HG03064 (cell line): ENCODE results near the gene SRRM4.
"Not testable (repeated sequence)": the region's sequence is repeated elsewhere in the genome, so short reads cannot be mapped to it uniquely, and the experiment has no call there.

Experiments used
- ATAC-seq: cut with Tn5 transposase; IDR thresholded peaks from one replicate; pipeline ENCODE4 v1.9.1; 2021; ENCODE audit warnings: low read depth; ENCODE audit not compliant: unreplicated experiment

SRRM4 gene

DNA sequence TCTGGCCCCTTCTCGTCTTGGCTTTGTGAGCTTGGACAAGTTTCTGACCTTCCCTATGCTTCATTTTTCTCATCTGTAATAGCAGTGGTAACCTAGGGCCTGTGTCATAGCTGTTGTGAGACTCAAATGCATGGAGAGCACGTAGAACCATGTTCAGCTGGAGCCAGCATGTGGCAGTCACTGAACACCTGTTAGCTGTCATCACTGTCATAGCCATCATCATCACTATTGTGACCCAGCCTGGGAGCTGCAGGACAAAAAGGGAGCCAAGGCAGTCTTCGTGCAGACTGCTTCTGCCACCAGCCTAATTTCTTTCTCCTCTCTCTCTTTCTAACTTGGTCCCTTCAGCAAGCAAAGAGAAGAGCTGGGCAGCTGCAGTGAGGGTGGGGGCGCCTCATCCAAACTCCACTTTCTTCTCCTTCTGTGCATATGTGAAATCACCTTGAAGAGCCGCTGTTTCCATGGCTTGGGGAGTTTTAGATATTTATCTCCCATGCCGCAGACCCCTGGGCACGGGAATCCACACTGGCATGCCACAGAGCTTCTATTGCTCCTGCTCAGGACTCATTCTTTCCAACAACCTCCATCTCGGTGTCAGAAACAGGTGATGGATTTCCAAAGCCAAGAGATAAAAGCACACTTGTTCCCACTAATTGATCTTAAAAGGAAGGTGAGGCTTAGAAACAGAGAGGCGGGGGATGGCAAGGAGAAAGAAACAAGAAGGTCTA lies 87.0 kb downstream of the SRRM4 start:
- no peak for ATAC-seq

DNA sequence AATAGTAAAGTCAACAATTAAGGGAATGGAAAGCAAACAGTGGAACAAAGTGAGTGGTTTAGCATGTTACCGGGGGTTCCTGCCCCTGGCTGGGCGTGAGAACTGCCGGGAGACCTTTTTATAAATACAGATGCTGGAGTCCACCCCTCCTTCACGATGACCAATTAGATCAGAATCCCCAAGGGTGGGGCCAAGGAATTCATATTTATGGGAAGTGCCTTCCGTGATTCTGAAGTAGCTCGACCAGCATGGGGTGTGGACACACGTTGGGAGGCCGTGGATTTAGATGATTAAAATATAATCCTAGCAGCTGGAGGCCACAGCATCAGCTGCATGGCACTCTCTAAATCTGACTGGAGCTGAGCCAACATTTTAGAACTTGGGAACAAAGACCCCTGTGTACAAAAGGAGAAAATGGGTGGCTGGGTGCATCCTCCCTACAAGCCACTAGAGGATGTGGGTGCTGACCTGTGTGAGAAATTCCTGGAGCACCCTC lies 87.9 kb downstream of the SRRM4 start:
- ATAC-seq: no peak

DNA sequence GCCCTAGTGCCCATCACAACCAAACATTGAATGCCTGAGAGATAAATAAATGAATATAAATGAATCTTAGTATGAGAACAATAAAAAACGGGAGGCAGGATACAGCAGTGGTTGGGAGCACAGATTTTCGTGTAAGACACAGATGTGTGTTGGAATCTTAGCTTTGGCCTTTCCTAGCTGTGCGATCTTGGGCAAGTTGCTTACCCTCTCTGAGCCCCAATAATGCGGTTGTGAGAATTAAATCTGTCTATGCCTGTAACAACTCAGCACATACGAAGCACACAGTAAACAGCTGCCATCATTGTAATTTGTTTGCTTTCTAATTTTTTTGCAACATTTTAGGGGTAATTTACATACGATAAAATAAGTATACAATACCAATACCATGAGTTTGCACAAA lies 89.8 kb downstream of the SRRM4 start:
- ATAC-seq: no peak

DNA sequence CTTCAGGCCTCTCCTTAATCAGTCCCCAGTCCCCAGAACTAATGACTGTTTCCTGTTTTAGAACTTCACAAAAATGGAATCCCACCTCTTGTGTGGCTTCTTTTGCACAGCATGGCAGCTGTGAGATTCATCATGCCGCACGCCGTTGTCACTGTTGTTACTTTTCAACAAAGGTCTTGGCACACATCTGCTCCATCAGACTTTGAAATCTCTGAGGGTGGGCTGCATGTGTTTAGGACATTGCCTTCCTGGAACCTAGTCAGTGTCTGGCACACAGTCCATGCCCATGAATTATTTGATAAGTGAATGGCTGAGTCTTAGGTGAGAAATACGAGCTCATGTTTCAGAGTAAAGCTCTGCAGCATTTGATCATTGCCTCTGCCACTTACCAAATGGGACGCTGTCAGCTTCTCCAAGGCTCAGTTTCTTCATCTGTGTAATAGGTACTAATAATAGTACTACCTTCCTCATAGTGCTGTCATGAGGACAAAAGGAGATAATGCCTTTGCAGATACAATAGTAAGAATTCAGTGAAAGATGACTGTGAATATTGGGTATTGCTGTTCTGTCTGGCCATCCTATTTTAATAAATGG lies 90.4 kb downstream of the SRRM4 start:
- no peak for ATAC-seq

DNA sequence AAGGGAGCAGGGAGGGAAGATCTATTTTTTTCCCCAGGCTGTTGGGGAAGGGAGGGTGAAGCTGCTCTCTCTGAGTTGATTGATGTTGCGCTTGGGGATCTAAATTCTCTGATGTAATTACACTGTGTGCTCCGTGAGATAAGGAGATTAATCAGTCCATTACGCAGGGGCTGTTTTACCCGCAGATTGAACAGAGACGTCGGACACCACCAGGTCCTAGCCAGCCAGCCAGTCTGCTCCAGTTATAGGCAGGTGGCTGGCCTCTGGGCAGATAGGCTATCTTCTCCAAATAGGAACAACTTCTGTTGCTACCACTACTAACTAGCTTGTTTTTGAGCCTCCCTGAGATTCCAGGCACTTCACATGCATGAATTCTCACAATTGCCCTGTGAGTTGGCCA lies 91.1 kb downstream of the SRRM4 start:
- ATAC-seq: no peak

DNA sequence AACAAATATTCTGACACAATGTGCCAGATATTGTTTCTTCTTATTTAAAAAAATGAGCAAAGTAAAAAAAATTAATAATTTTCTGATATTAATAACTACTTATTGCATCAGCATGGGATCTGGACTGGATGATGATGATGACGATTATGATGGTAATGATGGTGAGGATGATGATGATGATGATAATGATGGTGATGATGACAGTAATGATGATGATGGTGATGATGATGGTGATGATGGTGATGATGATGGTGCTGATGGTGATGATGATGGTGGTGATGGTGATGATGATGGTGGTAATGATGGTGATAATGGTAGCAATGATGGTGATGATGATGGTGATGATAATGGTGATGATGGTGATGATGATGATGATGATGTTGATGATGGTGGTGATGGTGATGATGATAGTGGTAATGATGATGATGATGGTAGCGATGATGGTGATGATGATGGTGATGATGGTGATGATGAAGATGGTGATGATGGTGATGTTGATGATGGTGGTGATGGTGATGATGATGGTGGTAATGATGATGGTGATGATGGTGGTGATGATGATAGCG lies 94.0 kb downstream of the SRRM4 start:
- ATAC-seq: no peak

DNA sequence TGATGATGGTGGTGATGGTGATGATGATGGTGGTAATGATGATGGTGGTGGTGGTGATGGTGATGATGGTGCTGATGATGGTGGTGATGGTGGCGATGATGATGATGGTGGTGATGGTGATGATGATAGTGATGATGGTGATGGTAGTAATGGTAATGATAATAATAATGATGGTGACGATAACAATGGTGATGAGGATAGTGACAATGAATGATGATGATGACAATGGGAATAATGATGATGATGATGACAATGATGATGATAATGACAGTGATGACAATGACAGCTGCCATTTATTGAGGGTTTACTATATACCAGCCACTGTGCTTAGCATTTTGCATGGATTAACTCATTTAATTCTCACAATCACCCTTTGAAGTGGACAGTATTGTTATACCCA lies 94.6 kb downstream of the SRRM4 start:
- no peak for ATAC-seq

DNA sequence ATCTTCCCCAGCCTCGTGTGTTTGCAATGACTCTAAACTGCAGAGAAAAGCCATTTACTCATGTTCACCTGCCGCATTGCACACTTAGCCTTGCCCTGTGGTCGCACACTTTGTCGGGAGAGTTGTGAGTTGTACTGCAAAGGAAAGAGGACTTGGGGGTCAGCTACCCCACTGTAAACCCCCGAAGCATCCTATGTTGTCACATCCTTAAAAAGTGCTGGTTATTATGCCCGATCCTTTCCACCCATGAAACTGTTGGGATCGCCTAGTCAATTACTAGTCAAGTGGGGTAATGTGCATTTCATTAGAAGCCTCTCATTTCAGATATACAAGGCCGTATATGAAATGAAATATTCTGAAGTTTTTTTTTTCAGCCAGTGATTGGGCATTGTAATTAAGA lies 98.2 kb downstream of the SRRM4 start:
- ATAC-seq: no peak

DNA sequence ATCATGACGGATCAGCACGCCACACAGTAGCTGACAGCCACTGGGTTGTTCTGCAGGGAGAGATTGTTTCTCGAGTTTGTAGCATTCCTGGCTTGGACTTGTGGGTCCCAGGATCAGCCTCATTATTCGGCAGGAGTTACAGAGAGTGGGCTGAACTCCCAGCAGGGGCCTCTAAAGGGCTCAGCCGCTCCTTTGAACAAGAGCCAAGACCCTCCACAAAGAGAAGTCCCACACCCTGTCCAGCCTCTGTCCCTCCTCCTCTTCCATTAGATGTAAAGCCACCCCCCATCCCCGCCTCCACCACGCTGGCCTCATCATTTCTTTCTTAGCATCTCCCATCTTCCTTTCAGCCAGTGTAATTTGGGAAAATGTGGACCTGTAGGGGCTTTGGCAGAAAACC lies 100.7 kb downstream of the SRRM4 start:
- ATAC-seq: no peak

DNA sequence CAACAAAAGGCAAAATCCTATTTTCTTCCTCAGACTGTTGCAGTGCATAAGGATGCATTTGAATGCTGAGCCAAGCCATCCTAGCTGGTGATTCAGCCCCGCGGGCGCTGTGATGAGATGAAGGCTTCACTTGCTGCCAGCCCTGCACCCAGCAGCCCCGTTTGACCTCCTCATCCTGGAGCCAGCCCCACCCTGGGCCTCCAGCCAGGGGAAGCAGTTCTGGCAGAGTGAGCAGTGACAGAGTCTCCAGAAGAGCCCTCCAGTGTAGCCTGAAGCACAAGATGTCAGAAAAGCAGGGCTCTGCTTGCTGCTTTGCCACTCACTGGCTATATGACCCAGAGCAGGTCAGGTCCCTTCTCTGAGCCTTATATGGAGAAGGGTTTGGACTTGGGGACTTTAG lies 101.2 kb downstream of the SRRM4 start:
- no peak for ATAC-seq

DNA sequence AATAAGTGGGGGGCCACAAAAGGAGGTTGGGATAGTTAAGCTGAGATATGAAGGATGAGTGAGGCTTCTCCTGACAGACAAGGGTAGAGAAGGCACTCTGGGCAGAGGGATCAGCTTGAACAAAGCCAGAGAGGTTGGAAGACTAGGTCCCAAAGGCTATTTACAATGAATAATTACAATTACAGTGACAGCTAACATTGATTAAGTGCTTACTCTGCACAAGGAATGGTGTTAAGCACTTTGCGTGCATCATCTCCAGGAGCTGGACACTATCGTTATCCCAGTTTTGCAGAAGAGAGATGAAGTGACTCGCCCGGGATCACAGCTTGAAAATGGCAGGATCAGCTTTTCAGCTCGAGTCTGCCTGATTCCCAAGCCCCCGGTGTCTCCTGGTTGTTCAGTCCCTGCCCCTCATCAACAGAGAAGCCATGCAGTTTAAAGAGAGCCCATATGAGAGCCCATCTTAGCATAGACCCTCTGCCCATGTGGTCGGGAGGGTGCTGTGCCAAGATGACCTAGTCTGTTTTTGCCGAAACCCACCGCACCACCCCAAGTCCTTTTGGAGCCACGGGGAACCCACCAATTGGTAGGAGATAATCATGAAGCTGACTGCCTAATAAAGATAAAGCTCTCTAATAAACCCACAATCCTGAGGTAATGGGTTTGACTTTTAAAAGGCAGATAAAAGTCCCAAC lies 107.5 kb downstream of the SRRM4 start:
- no peak for ATAC-seq

DNA sequence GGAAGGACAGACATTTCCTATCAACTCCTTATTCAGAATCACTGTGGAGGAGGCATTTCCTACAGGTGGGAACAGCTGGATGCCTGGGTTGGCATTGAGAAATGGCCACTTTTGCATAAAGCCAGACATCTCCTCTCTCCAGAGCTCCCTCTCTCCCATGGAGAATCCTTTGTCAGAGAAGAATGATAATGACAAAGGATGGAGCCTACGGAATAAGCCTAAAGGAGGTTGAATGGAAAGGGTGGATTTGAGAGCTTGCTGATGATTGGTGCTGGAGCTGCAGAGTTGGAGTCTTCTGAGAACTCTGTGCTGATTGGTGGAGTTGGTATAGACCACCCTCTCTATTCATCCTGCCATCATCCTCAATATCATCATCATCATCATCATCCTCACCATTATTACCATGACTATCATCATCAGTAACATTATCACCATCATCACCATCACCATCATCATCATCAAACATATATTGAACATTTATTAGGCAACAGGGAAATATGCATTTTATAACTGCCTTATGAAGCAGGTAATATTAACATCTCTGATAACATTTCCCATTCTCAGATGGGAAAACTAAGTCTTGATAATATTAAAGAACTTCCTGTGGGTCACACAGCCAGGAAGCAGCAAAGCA lies 108.2 kb downstream of the SRRM4 start:
- no peak for ATAC-seq

DNA sequence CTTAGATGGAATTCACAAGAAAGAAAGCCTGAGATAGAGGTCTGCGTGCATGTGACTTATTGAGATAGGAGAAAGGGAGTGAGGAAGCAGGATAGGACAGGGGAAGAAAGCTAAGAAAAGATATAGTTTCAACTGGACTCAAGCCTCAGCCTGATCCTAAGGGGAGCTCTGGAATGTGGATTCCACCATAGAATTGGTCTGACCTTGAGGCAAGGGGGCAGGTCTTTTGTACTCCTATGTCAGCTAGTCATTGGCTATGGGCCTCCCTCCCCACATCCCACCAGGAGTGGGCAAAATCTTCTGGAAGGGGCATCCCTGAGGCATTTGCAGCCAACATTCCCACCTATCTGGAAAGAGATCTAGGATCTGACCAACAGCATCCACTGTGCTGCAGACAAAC lies 108.9 kb downstream of the SRRM4 start:
- no peak for ATAC-seq

DNA sequence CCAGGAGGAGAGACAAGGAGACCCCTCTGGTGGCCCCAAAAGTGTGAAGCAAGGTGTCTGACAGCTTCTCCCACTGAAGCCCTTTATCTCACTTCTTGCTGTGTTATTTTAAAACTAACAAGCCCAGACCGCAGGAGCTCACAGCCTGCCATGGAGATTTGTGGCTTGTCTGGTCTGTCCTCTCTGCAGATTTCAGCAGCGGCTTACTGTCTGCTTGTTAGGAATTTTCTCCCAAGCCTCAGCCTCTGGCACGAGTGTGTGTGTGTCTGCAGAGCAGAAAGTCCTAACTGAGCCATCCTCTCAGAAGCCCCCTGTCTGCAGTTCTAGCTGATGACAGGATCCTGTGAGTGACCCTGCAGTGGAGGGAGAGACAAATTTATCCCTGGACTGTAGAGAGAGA lies 109.5 kb downstream of the SRRM4 start:
- no peak for ATAC-seq

DNA sequence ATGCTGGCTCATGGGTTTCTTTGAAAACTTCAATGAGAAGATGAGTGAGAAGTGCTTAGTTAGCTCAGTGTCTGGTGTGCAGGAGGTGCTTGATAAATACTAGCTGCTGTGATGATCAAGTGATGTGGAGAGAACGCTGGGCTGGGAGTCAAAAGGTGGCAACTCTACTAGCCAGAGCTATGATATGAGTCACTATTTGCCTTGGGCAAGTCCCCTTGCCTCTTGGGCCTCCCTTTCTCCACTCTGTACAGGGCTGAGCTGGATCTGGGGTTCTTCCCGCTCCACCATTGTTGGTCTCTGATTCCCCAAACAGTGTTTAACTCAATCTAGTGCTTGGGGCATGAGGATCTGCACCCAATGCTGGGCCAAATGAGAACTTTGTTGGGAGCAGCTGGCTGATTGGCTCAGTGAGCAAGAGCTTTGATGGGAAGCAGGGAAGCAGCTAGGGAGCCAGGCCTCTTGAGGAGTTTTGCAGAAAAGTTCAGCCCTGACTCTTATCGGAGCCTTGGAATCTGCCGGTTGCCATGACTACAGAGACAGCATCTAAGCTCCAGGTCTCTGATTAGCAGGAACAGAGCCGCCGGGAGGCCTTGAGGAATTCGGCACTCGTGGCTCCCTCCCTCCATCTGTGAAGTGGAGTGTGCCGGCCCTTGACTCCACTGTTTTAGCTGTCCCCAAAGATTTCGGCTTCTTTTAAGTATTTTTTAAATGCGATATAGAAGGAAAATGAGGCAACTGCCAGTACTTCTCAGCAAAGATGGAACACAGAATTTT lies 115.3 kb downstream of the SRRM4 start:
- ATAC-seq: no peak

DNA sequence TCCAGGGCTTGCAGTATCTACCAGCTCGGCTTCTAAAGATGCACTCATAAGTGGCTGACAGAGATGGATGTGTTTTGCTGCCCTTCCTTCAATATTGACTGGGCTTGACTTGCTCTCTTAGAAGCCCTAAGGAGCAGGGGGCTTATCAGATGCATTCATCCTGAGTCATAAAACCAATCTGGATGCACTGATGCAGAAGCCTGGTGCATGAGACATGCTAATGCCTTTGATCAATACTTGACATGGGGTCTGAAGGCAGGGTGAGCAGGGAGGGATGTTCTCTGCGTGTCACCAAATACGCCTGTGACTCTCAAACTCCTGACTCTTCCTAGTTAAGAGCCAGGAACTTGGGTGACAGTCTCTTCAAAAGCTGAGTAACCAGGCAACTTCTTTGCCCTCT lies 119.6 kb downstream of the SRRM4 start:
- no peak for ATAC-seq

DNA sequence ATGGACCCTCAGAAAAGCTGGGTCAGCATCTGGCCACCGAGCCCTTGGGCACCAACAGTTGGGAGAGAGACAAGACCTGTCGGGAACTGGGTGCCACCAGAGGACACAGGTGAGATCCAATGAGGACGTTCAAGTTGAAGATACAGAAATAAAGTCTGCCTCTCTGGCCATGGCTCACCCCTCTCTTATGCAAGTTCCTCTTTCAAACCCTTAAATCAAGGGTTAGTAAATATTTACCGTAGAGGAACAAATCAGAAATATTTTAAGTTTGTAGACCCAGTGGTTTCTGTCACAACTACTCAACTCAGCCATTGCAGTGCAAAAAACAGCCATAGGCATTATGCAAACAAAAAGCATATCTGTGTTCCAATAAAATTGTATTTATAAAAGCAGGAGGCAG lies 120.9 kb downstream of the SRRM4 start:
- no peak for ATAC-seq

DNA sequence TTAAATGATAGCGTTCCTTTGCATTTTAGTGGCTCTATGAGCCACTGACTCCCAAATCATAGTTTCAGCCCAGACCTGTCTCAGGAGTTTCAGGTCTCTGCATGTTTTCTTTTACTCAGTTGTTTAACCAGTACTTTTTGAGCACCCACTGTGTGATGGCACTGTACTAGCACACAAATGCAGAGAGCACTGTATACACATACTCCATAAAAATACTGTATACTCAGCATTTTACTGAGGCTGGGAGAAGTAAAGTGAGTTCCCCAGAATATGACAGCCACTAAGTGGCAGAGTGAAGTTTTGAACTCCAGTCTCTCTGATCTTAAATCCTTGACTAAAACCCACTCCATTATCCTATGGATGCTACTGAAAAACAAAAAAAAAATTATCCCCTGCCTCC lies 121.4 kb downstream of the SRRM4 start:
- ATAC-seq: no peak

DNA sequence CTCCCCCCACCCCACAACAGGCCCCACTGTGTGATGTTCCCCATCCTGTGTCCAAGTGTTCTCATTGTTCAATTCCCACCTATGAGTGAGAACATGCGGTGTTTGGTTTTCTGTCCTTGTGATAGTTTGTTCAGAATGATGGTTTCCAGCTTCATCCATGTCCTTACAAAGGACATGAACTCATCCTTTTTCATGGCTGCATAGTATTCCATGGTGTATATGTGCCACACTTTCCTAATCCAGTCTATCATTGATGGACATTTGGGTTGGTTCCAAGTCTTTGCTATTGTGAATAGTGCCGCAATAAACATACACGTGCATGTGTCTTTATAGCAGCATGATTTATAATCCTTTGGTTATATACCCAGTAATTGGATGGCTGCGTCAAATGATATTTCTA lies 123.6 kb downstream of the SRRM4 start:
- ATAC-seq: not testable (repeated sequence)

DNA sequence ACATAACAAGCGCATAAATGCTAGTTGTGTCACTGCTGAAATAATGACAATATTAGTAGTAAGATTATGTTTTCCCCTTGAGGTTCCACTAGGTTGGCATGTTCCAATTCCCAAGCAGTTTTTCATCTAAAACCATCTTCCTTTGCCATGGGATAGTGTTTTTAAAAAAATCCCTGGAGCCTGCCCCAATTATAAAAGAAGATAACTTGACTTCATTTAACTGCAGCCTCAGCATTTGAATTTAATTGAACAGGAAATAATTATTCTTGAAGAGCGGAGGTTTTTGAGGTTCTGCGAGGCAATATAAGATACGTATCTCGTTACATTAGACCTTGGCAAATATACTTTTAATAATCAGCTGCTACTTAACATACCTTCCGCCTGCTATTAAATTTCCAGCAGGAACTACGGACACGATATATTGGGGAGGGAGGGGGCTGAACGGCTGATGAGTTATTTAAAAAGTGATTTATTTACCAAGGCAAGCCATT lies 132.2 kb downstream of the SRRM4 start:
- no peak for ATAC-seq
